ENCODE measurements around the gene PLEKHF1. TPM values are rescaled to one million over a fixed set of nuclear protein-coding genes. Genes with fewer than 3 reads are reported as not detected.

Gene PLEKHF1
- total RNA-seq, 1 experiment from 2014 or later: 5.5 TPM

DNA sequence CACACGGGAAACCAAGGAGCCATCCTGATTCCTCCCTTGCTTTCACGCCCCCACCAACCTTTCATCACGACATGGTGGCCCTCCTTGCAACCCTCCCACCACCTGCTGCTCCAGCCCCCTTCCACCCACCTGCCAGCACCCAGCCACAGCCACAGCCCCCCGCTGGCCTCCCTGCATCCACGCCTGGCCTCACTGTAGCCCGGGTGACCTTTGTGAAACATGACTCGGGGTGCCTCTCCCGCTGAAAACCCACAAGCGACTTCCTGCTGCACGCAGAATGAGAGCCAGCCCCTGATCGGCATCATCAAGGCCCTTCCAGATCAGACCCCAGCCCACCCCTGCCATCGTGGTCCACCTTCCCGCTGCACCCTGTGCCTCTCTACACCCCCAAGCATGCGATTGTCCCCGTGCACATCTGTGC, 44.3 kb upstream of the PLEKHF1 start (continued):
- no peak for TF ChIP-seq SIN3A (IDR thresholded peaks at IDR 0.05; ENCODE audit: low read depth)

DNA sequence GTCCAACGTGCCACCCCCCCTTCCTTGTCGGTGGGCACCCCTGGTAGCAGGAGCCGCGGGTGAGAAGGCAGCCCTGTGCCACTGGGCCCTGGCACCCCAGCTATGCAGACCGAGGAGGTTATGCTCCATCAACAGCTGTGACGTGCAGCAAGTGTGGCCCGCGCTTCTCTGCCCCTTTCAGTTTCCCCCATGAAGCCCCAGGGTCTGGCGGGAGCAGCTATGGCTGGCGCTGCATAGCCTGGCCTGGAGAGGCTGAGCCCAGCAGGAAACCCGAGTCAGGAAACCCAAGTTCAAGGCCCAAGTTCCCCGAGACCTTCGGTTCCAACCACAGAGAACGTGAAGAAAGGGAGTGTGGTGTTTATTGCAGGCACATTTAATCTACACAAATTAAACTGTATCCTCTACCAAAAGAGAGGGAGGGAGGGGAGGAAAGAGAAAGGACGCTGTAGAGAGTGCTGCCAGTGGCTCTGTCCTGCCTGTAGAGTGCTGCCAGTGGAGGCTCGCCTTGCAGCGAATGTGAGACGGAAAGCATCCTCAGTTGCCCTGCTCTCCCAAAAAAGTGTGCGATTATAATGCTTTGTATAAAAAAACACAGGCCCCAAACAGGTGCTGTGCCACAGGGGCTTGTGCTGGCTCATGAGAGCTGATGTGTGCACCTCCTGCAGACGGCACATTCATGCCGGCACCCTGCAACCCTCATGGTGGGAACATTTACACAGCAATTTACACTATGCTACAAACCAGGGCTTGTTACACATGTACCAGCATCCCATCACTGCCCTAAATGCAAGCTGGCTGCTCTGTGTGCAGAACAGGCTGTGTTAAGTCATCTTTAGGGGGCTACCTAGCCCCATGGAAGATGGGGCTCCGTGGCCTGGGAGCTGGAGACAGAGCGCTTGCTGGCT, 42.8 kb upstream of the PLEKHF1 start:
- Histone ChIP-seq H3K27ac (ENCODE audit: low read depth, low read length) (no peak overlapping the region), H3K9ac (ENCODE audit: low read length) (no peak overlapping the region), H2AFZ (ENCODE audit: low read depth, low read length, poor library complexity, severe bottlenecking) (no peak overlapping the region), H3K36me3 (ENCODE audit: control insufficient read depth in 1 of 2, insufficient read depth in 2 of 2, low read length in 2 of 2) (no peaks in the 10 kb centered on the region), H3K9me2 (ENCODE audit: insufficient read depth) (no peaks in the 10 kb centered on the region), H3K4me2 (ENCODE audit: low read length) (no peak overlapping the region), H3K4me3 (replicated peaks in 1 of 2; ENCODE audit: low read depth in 1 of 2, low read length in 2 of 2) (no peak overlapping the region), H3K27me3 (ENCODE audit: insufficient read depth, low read length) (no peaks in the 10 kb centered on the region), H3K9me3 (ENCODE audit: control insufficient read depth in 1 of 2, insufficient read depth in 1 of 2, low read depth in 1 of 2, low read length in 2 of 2) (no peaks in the 10 kb centered on the region), H3K79me2 (ENCODE audit: insufficient read depth, low read length) (no peaks in the 10 kb centered on the region), H4K20me1 (ENCODE audit: insufficient read depth) (no peaks in the 10 kb centered on the region), H3K4me1 (ENCODE audit: control insufficient read depth in 1 of 2, insufficient read depth in 2 of 2, low read length in 2 of 2) (no peaks in the 10 kb centered on the region)
- BruUV-seq (replicated peaks): no TSS peak
- RAD21 ChIA-PET (ENCODE audit: low non-redundant PET in 1 of 2, low total read pairs in 2 of 2, uncharacterized antibody in 2 of 2, unreplicated experiment in 2 of 2): no interaction called here
- POLR2A ChIA-PET: no interaction called here
- ATAC-seq (no peak), DNase-seq (ENCODE audit: low read depth, low spot score) (no peak)
- TF ChIP-seq ELF1 (IDR thresholded peaks at IDR 0.05; ENCODE audit: borderline replicate concordance, low read depth) (no peak), EGR1 (IDR thresholded peaks at IDR 0.05; ENCODE audit: low read depth) (no peak), POLR2AphosphoS5 (IDR thresholded peaks at IDR 0.05; ENCODE audit: low read depth, low read length) (no peak), RAD21 (IDR thresholded peaks at IDR 0.05; ENCODE audit: low read depth) (no peak), TCF7L2 (IDR thresholded peaks at IDR 0.05; ENCODE audit: borderline replicate concordance, extremely low read depth, insufficient read depth, insufficient read length) (no peak), SIN3A (IDR thresholded peaks at IDR 0.05; ENCODE audit: low read depth) (no peak), CTCF (IDR thresholded peaks at IDR 0.05 in 2 of 3, conservative IDR thresholded peaks at IDR 0.05 in 1 of 3; ENCODE audit: borderline replicate concordance in 1 of 3, insufficient read depth in 1 of 3, low read depth in 2 of 3, low read length in 2 of 3) (no peak)
- TF ChIP-seq, protein P1, sequence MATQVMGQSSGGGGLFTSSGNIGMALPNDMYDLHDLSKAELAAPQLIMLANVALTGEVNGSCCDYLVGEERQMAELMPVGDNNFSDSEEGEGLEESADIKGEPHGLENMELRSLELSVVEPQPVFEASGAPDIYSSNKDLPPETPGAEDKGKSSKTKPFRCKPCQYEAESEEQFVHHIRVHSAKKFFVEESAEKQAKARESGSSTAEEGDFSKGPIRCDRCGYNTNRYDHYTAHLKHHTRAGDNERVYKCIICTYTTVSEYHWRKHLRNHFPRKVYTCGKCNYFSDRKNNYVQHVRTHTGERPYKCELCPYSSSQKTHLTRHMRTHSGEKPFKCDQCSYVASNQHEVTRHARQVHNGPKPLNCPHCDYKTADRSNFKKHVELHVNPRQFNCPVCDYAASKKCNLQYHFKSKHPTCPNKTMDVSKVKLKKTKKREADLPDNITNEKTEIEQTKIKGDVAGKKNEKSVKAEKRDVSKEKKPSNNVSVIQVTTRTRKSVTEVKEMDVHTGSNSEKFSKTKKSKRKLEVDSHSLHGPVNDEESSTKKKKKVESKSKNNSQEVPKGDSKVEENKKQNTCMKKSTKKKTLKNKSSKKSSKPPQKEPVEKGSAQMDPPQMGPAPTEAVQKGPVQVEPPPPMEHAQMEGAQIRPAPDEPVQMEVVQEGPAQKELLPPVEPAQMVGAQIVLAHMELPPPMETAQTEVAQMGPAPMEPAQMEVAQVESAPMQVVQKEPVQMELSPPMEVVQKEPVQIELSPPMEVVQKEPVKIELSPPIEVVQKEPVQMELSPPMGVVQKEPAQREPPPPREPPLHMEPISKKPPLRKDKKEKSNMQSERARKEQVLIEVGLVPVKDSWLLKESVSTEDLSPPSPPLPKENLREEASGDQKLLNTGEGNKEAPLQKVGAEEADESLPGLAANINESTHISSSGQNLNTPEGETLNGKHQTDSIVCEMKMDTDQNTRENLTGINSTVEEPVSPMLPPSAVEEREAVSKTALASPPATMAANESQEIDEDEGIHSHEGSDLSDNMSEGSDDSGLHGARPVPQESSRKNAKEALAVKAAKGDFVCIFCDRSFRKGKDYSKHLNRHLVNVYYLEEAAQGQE (IDR thresholded peaks at IDR 0.05; ENCODE audit: low read depth): no peak
- TF ChIP-seq, protein P2, sequence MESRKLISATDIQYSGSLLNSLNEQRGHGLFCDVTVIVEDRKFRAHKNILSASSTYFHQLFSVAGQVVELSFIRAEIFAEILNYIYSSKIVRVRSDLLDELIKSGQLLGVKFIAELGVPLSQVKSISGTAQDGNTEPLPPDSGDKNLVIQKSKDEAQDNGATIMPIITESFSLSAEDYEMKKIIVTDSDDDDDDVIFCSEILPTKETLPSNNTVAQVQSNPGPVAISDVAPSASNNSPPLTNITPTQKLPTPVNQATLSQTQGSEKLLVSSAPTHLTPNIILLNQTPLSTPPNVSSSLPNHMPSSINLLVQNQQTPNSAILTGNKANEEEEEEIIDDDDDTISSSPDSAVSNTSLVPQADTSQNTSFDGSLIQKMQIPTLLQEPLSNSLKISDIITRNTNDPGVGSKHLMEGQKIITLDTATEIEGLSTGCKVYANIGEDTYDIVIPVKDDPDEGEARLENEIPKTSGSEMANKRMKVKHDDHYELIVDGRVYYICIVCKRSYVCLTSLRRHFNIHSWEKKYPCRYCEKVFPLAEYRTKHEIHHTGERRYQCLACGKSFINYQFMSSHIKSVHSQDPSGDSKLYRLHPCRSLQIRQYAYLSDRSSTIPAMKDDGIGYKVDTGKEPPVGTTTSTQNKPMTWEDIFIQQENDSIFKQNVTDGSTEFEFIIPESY (IDR thresholded peaks at IDR 0.05; ENCODE audit: extremely low read depth, insufficient replicate concordance, low read length): no peak
- intact Hi-C loops (cut with micrococcal nuclease): no loop called here
- CTCF ChIA-PET: no interaction called here
